Breast epithelium (tissue), 4 donors: ENCODE measurements around the gene AATK. TPM values are rescaled to one million over a fixed set of nuclear protein-coding genes. Genes with fewer than 3 reads are reported as not detected.

Experiments used
- DNase-seq, 2 donors: peaks; one replicate each; pipeline ENCODE4 v3.0.0-alpha.2; 2019; ENCODE audit warnings: low spot score in 2 of 2
- H3K27ac ChIP-seq, 2 donors: fragments of 200-600 bp; sonication (generic) in 1 of 2; one replicate each; pipeline ENCODE4 v1.5.1; 2016 to 2019; ENCODE audit warnings: mild to moderate bottlenecking in 1 of 2
- H3K27me3 ChIP-seq, 2 donors: fragments of 200-600 bp; sonication (generic) in 1 of 2; one replicate each; pipeline versions ENCODE4 v1.5.1 to v1.6.0; 2017 to 2019; ENCODE audit warnings: control low read depth in 1 of 2, mild to moderate bottlenecking in 1 of 2
- H3K36me3 ChIP-seq: fragments of 200-600 bp; one replicate; pipeline ENCODE4 v1.5.1; 2019
- H3K4me1 ChIP-seq, 2 donors: fragments of 200-600 bp; sonication (generic); one replicate each; pipeline ENCODE4 v1.5.1; 2016 to 2019; ENCODE audit warnings: control low read depth in 1 of 2
- H3K4me3 ChIP-seq, 3 donors: fragments of 200-600 bp; sonication (generic); 1 replicate in 2 of 3; 2 replicates in 1 of 3; pipeline ENCODE4 v1.5.1; 2016 to 2019; ENCODE audit warnings: mild to moderate bottlenecking in 3 of 3, moderate library complexity in 2 of 3
- H3K9me3 ChIP-seq, 2 donors: fragments of 200-600 bp; sonication (generic) in 1 of 2; one replicate each; pipeline ENCODE4 v1.5.1; 2016 to 2019; ENCODE audit warnings: control low read depth in 1 of 2
- CTCF ChIP-seq, 3 donors: fragments of 450-650 bp; IDR thresholded peaks; one replicate each; pipeline ENCODE4 v1.5.1; 2016 to 2017; ENCODE audit warnings: antibody characterized with exemption in 3 of 3, mild to moderate bottlenecking in 3 of 3, moderate library complexity in 3 of 3
- POLR2A ChIP-seq: fragments of 450-650 bp; IDR thresholded peaks from one replicate; pipeline ENCODE4 v1.6.1; 2016; ENCODE audit warnings: antibody characterized with exemption, mild to moderate bottlenecking, moderate library complexity
- POLR2AphosphoS5 ChIP-seq, 3 donors: sonication (generic); formaldehyde crosslinking; IDR thresholded peaks; one replicate each; pipeline ENCODE4 v1.6.1; 2017; ENCODE audit warnings: antibody characterized with exemption in 3 of 3
- intact Hi-C: fragments of 100-400 bp; cut with DNase I; formaldehyde crosslinking; loops from one replicate; pipeline ENCODE4 v1.15.1; 2023; ENCODE audit warnings: low total_unique reads
- total RNA-seq, 3 donors: library from RNA; depleted of rRNA; stranded (reverse); fragments of >200 nt; gene quantifications; one replicate each; pipeline ENCODE4 v1.1.0, GENCODE V29; 2016

AATK gene
- total RNA-seq, 3 donors from 2014 or later: under 0.01 to 0.98 (median 0.73) TPM

DNA sequence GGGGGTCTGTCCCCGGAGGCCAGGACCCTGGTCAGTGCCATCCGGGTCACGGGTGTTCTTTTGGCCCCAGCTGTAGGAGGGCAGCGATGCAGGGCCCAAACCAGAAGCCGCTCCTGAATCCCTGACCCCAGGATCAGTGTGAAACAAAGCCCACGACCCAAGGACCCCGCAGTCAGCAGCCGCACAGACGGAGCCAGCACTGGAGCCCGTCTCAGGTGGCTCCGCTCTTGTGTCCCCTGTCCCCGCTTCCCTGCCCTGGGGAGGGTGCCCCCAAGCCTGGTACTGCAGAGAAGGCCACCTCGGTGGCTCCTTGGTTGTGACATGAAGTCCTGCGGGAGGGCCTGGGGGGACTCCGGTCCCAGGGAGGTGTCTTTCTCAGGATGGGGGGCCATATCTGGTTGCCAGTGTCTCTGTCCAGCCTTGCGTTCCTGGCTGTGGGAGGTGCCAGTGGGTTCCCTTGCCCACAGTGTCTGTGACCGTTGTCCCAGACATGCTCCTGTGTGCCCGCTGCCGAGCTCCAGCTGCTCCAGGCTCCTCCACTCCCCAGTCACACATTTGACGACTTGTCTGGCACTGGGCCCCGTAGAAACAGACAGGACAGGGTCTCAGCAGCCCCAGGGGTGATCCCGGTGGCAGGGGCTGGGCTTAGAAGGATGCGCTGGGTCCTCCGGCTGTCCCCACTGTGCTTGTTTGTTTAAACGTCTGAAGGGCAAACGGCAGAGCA is 97.4 kb downstream of the AATK start:
- H3K4me1 ChIP-seq: peaks cover 19 to 33% of the 10 kb centered on the region in 2 donors
- H3K36me3 ChIP-seq: no peaks in the 10 kb centered on the region
- no peak overlapping the region for H3K4me3 ChIP-seq
- TF ChIP-seq POLR2A (no peak), POLR2AphosphoS5 (IDR thresholded peaks at IDR 0.05) (no peak), CTCF (IDR thresholded peaks at IDR 0.05) (no peak)
- no peak for DNase-seq
- intact Hi-C loops: no loop called here
- H3K9me3 ChIP-seq: no peaks in the 10 kb centered on the region
- H3K27ac ChIP-seq: no peak overlapping the region
- H3K27me3 ChIP-seq: no peaks in the 10 kb centered on the region

- Histone ChIP-seq H3K27me3 (no peaks in the 10 kb centered on the region), H3K4me3 (no peak overlapping the region), H3K27ac (no peak overlapping the region), H3K4me1 (peaks cover 19 to 35% of the 10 kb centered on the region in 2 donors), H3K36me3 (no peaks in the 10 kb centered on the region), H3K9me3 (no peaks in the 10 kb centered on the region)
- TF ChIP-seq POLR2A (no peak), CTCF (IDR thresholded peaks at IDR 0.05) (no peak), POLR2AphosphoS5 (IDR thresholded peaks at IDR 0.05) (no peak)
- intact Hi-C loops: no loop called here
- no peak for DNase-seq
Observed at GRCh38 chr17:81067391-81067811, 98.6 kb downstream of the AATK start.

Other genes with a start within 250 kb of the AATK start
- gene CHMP6, start 174.4 kb downstream of the AATK start, total RNA-seq: 10 to 100 TPM; 18.6 to 30.2 (median 27.7) TPM
- 10 to 100 TPM; 21.0 to 47.0 (median 37.6) TPM for gene BAIAP2, start 131.1 kb downstream of the AATK start, total RNA-seq
- not detected for gene PVALEF, start 714 bp downstream of the AATK start, total RNA-seq
- 10 to 100 TPM in 1 of 3 donors, 1 to 10 TPM in 2; 6.9 to 12.8 (median 9.7) TPM for gene CEP131, start 56.7 kb upstream of the AATK start, total RNA-seq
- gene TEPSIN, start 72.8 kb upstream of the AATK start, total RNA-seq: 10 to 100 TPM; 33.9 to 54.3 (median 36.4) TPM
- gene NDUFAF8, start 73.1 kb upstream of the AATK start, total RNA-seq: 10 to 100 TPM; 34.2 to 39.7 (median 35.2) TPM
- gene SLC38A10, start 129.1 kb upstream of the AATK start, total RNA-seq: 100 to 1,000 TPM in 1 of 3 donors, 10 to 100 TPM in 2; 52.4 to 104 (median 85.2) TPM
- gene BAHCC1, start 229.2 kb upstream of the AATK start, total RNA-seq: 10 to 100 TPM in 2 of 3 donors, 1 to 10 TPM in 1; 7.4 to 17.0 (median 11.7) TPM